ENCODE measurements around the gene TAF3.
"Not testable (repeated sequence)": the region's sequence is repeated elsewhere in the genome, so short reads cannot be mapped to it uniquely, and the experiment has no call there.

The TAF3 gene

DNA sequence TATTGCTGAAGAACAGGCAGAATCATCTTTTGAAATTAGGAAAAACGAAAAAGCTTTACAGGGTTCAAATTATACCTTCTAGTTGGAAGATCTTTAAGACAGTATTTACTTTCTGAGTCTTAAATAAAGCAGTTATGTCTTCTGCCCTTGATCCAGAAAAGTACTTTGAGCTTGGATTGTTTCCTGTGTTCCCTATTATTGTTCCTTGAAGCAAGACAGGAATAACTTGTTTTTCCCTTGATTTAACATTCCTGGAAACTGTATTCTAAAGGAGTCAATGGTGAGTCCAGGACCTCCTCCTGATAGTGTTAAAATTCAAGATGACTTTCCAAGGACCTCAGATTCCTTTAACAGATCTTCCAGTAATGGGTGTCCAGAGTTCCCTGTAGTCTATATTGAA lies 161.9 kb downstream of the TAF3 start:
- DNase-seq = no peak

DNA sequence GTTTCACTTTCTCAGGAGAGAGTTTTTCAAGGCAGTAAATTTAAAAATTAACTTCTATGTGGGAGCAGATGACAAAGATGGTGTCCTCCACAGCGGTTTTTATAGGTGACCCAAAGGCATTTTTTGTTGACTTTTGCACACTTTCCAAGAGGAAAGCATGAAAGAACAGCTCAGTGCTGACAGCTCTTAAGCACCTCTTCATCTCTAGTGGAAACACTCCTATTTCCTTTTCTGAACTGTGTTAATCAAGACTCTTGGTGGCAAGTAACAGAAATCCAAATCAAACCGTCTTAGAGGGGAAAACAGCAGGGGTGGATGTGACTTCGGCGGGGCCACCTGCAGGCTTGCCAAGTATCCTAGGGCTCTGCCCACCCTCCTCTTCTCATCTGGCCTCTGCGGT lies 164.4 kb downstream of the TAF3 start:
- DNase-seq = no peak

DNA sequence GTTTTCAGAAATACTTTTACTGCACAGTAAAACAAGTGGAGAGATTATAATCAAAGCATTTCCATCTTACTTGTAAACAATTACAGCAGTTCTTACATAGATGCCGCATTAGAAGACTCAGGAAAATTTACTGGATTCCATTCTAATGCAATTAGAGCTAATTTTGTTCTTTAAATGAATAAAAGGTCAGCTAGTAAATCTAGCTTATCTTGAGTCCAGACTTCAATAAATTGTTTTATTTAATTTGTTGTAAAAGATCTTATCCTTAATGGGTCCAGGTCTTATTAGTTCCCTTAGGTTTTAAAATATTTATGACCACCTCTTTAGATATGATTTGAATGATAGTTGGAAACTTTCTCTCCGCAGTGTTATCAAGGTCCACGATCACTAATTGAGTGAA lies 166.0 kb downstream of the TAF3 start:
- no peak for DNase-seq

DNA sequence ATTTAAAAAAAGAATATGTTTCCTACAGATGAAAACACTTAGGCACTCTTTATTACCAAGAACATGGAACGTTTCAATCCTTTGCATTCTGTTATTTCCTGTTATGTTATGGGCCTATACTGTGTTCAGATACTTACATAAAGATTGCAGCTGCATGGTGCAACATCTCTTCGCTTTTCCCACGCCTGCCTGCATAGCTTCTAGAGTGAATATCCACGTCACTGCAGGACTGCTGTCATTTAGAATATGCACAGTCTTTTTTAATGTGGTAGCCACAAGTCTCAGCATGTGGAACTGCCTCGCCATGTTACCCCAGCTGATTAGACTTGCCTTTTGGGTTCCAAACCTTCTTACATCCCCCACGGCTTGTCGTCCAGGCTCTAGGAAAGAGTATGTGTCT lies 166.6 kb downstream of the TAF3 start:
- DNase-seq = no peak

DNA sequence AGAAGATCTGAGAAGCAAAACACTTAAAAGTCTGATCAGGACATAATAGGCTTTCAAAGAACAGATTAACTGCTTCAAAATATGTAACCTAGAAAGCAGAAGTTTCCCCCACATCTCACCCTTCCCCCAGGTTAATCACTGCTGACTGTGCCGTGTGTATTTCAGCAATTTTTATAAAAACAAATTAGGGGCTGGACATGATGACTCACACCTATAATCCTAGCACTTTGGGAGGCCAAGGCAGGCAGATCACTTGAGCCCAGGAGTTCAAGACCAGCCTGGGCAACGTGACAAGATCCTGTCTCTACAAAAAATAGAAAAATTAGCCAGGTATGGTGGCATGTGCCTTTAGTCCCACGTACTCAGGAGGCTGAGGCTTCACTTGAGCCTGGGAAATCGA lies 168.5 kb downstream of the TAF3 start:
- no peak for DNase-seq

DNA sequence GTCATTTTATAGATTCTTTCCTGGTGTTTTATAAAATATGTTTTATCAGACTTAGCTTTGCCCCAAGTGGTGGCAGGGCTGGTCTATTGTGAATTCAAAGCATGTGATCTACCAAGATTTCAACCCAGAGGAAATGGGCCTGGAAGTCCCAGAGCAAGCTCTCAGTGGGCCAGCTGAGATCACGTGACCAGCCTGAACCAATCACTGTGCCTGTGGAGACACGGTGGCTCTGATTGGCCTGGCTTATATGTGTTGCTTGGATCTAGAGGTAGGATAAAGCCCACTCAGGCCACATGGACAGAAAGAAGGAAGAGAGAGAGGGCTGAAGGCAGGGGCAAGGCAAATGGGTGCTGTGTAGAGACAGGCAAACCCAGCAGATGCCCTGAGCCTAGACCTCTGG lies 170.7 kb downstream of the TAF3 start:
- DNase-seq = no peak

DNA sequence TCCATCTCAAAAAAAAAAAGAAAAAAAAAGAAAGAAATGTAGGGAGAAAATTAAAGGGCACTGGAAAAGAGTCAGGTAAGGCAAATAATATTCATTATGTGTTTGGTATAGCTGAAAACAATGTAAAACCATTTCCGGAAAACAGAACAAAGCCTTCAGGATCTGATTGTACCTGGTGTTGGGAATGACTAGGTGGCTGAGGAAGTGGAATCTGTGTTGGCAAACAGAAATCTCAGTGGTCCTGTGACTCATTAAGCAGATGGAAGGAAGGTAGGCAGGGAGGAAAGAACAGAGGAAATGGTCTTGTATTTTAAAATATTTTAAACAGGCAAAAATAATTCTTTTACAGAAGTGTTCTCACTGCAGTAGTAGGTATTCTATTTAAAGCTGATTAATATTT lies 180.5 kb downstream of the TAF3 start:
- no peak for DNase-seq

DNA sequence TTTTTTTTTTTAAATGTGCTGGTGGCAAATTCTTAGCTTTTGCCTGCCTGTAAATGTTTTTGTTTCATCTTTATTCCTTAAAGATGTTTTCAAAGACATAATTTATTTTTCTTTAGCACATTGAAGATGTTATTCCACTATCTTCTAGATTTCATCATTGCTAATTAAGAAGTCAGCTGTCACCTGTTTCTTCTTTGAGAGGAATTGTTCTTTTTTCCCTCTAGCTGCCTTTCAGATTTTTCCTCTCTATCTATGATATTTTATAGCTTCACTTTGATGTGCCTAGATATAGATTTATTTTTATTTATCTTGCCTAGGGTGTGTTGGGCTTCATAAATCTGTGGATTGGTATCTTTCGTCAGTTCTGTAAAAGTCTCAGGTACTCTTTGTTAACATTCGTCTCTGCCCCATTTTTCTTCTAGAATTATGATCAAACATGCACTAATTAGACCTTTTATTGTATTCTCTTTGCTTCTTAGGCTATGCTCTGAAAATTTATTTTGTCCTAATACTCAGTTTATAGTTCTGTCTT lies 186.2 kb downstream of the TAF3 start:
- DNase-seq = no peak

DNA sequence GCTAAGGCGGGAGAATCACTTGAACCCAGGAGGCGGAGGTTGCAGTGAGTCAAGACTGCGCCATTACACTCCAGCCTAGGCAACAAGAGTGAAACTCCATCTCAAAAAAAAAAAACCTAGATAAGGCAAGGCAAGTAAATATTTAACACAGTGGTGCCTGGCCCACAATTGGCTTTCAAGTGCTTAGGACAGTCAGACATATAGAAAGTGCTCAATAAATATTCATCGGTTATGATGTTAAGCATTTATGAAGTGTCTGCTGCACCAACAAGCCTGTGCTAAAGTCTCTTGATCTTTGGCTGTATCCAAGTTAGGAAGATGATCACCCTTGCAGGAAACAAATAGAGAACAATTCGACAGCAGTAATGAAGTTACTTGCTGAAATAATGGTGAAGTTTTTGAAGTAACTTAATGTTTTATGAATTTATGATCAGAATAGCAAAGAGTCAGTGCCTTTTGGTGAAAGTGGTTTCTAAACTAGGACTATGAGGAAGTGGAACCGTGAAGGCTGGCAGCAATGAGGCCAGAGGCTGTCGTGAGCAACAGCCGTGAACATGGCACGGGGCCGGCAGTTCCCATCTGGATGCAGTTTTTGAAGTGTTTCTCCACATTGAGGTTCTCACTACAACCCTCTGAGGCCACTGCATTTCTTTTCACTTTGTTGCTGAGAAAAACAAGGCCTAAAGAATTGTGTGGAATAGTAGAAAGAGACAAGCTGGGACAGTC lies 188.1 kb downstream of the TAF3 start:
- DNase-seq = no peak

DNA sequence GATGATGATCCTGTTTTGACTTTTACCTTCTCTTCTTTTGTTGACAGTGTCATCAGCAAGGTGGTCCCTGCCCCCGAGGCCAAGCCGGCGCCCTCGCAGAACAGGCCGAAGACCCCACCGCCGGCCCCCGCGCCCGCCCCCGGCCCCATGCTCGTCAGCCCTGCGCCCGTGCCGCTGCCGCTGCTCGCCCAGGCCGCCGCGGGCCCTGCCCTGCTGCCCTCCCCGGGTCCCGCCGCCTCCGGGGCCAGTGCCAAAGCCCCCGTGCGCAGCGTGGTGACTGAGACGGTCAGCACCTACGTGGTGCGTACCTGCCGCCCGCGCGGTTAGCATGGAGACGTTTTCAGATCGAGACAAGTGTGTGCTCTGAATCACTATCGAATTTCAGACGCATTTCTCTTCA lies 190.7 kb downstream of the TAF3 start:
- DNase-seq = no peak

DNA sequence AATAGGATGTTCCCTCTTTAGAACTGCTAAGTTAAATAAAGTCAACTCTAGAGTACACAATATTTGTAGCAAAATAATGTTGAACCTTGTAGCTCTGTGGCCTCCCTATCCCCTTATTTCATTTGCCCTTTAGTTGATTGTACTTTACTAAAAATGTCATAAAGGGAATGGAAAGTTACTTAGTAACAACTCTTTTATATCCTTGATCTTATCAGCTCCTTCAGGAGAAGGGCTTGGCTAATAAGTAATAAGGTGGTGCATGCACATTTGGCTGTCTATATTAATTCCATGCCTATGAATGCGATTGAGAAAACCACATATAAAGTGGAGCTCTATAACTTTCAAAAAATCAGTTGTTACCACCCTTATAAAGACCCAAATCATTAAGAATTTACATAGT lies 194.7 kb downstream of the TAF3 start:
- no peak for DNase-seq

DNA sequence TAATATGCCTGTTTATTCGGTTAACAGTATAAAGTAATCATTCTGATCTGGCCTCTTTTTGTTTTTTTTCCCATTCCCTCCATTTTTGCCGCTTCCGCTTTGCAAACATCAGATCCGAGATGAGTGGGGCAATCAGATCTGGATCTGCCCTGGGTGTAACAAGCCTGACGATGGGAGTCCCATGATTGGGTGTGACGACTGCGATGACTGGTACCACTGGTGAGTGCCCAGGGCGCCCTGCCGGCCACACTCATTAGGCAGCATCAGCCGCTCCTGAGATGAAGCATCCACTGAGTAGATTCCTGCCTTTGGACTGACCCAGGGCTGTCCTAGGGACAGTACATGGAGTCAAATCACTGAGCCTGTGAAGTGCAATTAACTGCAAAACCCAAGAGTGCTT lies 195.3 kb downstream of the TAF3 start:
- DNase-seq = no peak

DNA sequence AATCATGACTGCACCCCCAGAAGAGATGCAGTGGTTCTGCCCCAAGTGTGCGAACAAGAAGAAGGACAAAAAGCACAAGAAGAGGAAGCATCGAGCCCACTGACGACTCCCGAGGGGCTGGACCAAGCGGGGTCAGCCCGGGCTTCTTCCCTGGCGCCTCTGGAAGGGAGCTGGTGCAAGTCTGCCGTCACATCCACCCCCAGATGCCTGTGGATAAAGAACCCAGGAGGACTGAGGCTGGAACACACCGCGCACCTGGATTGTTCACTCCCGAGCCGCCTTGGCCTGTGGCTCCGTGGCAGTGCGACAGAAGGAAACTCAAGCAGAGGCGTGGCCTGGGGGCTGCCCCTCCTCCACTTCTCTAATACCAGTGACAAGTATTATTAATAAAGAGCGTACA lies 196.3 kb downstream of the TAF3 start:
- DNase-seq = no peak

DNA sequence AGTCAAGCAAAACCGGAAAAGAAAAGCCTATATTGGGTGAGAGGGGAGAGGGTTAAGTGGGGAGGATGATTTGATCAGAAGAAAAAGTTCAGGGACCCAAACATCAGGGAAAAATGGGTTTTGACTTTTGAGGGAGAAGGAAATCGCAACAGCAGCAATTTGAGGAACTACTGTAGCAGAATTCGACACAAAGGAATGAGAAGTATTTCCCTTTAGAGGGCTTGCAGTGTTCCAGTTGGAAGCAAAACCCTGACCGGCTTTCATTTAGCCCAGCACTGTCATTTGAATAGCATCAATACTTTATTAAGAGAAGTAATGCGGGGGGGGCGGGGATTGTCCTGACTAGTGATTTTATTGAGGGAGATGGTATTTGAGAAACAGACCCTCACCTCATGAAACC lies 199.0 kb downstream of the TAF3 start:
- DNase-seq = no peak

DNA sequence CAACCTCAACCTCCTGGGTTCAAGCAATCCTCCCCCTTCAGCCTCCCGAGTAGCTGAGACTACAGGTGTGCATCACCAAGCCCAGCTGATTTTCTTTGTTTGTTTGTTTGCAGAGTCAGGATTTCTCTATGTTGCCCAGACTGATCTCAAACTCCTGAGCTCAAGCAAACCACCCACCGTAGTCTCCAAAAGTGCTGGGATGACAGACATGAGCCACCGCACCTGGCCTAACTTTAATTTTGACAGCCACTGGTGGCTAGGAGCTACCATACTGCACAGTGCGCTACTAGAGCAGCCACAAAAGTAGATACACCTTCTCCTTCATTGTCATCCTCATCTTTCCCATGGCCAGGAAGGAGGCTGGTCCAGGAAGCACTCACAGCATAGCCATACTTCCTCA lies 205.0 kb downstream of the TAF3 start:
- DNase-seq = no peak

DNA sequence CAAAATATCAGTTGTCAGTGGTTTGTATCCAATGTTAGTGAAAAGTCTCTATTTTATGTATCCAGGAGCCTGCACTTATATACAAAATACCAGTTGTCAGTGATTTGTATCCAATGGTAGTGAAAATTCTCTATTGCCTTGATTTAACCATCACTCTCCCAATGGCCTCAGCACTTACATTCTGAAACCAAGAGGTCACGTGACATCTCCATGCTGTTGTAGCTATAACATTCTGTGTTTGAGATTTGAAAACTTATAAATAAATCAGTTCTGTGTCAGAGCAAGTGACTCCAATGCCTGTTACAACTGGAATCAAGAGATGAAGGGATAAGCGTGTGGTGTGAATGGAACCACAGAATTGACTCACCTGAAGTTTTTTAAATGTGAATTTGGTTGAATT lies 205.5 kb downstream of the TAF3 start:
- DNase-seq = no peak

DNA sequence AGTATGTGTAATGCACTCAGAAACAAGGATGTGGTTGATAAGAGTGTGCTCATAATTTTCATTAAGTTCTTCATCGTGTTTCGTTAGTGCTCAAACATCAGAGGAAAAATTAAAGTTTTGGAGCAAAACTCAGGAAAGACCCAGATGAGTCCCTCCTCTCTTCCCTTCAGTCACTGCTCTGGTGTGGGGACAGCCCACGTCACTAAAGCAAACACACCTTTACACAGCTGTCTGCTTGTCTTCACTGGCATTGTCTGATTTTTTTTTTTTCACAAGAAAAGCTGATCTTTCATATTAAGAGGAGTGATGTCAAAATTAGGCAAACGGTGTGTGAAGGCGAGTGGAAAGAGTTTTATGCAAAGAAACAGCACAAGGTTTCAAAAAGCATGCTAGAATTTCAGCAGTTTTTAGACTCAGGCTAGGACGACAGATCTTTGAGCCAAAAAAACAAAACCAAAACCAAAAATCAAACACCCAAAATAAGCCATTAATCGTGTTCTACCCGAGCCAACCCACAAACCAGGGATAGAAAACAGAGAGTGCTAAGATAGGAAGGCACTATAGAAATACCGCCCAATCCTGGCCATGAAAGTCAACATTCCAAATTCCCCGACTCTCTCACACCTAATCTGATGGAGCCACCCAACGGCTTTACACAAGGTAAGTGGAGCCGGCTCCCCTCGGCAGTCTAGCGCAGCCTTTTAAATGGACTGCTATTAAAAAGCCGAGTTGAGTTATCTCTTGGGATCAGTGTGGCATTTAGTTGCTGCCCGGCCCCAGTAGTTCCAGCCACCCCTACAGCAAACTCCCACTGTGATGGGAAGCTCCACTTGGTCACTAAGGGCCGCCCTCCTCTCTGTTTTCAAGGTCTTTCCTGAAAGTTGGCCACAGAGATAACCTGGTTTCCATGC lies 208.3 kb downstream of the TAF3 start:
- no peak for DNase-seq

DNA sequence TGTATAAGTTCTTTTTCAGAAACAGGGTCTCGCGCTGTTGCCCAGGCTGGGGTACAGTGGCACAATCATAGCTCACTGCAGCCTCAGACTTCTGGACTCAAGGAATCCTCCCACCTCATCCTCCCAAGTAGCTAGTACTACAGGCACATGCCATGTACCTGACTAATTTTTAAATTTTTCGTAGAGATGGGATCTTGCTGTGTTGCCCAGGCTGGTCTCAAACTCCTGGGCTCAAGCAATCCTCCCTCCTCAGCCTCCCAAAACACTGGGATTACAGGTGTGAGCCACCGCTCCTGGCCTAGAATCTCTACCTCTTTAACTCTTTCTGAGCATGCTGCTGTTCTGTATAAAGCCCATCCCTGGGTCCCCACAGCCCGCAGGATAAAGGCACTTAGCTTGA lies 212.9 kb downstream of the TAF3 start:
- DNase-seq = not testable (repeated sequence)

DNA sequence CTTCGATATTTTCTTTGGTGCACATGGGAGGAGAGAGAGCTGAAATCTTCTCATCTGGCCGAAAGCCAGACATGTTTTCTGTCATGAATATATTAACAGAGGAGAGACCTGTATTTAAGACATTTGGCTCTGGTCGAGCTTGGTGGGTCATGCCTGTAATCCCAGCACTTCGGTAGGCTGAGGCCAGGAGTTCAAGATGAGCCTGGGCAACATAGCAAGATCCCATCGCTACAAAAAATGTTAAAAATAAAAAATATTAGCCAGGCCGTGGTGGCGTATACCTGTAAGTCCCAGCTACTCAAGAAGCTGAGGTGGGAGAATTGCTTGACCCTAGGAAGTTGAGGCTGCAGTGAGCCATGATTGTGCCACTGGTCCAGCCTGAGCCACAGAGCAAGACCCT lies 214.3 kb downstream of the TAF3 start:
- no peak for DNase-seq

DNA sequence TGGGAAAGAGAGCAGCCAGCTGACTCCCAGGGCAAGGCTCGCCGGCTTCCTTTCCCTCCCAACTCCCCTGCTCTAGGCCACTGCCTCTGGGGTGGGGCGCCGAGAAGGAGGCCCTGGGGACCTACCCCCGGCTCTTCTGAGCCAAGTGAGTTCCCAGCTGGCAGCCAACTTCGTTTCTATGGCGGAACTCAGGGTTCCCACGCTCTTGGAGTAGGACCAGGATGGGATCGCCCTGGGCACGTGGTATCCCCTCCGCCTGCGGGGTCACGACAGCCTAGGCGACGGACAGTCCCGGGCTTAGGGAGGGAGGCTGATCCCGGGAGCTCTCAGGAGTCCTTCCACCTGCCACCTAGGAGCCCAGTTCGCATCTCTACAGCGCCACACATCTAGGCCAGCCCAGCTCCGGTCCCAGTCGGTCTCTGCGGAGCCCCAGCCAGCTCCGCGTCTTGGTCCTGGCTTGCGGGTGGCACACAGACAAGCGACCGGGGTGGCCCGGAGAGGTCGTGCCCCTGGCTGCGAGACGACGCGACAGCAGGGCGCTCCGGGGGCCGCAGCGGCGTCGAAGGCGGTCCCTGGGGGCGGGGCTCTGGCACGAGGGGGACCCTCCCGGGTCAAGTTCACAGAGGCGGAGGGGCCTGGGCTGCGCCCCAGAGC lies 215.6 kb downstream of the TAF3 start:
- DNase-seq = no peak

DNA sequence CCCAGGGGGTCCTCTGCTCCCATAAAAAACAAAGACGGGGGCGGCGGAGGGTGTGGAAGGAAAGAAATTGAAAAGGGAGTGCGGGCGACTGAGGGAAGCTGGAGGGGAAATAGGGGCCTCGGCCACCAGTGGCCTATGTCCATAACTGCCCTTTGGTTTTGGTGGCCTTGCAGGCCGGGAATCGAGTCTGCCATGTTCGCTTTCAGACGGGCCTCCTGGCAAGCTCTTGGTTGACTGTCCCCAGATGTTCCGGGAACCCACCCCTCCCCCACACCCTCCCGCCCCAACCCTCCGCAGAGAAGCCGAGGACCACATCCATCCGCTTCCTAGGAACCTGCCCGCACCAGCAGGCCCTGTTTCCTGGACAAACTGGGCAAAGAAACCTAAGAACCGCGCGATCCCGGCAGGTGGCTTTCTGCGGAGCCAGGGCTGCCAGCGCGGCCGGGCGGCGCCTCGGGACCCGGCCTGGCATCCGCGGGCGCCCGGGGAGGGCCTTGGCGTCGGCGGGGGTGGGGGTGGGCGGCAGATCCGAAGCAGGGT lies 216.2 kb downstream of the TAF3 start:
- peak; percentile 63 for DNase-seq

DNA sequence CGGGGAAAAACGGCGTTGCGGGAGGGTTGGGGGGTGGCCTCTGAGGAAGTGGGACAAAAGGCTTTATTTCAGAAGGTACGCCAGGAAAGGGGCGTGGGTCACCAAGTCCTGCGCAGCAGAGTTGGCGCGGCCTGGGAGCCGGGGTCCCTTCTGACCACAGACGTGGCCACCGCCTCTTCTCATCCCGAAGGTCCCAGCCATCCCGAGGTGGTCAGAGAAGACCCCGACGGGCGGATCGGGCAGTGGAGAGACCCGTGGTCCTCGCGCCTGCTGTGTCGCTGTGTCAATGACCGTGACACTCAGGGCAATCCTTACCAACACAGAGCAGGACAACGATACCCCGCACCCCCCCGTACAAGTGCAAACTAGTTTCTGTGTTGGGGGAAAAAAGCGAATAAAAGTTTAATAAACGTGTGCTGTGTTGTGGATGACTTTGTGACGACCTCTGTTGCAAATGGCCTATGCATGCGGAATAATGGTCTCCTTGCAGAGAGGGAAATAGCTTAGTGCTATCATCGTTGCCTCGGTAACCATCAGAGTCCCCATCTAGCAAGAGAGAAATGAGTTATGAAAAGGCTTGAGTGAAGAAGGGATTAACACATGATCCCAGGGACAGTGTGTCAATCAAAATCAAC lies 216.8 kb downstream of the TAF3 start:
- DNase-seq = peak; percentile 66
